Measurements from ENCODE around the gene TEX2. TPM values are rescaled to one million over a fixed set of nuclear protein-coding genes. Genes with fewer than 3 reads are reported as not detected.

TEX2 gene
- total and polyA plus RNA-seq, 2 of the 13 experiments (the other 11 are each of a cell fraction or from before 2014, with no cell fraction given) = 21.4 to 37.7 TPM

DNA sequence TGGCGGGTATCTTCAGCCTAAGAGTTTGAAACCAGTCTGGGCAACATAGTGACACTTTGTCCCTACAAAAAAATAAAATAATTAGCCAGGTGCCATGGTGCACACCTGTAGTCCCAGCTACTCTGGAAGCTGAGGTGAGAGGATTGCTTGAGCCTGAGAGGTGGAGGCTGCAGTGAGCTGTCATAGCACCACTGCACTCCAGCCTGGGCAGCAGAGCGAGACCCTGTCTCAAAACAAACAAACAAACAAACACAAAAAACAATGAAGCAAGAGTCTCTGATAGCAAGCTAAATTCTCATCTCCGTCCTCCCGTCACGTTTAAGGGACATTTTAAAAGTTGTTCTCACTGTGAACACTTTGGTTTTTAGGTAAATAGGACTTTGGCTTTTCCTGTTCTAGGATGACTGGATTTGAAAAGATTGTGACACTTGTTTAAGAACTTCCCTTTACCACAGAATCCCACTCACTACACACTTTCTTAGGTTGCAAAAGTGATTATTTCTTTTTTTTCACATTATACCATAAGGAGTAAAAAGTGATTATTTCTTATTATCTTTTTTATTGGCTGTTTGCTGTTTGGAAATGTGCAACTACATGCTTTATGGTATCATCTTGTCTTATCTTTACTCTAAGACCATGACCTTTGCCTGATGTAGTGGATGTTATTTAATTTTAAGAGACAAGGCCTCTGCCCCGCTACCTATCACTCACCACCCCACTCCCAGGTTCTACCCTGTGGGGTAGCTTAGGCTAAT lies 128.7 kb downstream of the TEX2 start (continued):
- TF ChIP-seq, protein P1, sequence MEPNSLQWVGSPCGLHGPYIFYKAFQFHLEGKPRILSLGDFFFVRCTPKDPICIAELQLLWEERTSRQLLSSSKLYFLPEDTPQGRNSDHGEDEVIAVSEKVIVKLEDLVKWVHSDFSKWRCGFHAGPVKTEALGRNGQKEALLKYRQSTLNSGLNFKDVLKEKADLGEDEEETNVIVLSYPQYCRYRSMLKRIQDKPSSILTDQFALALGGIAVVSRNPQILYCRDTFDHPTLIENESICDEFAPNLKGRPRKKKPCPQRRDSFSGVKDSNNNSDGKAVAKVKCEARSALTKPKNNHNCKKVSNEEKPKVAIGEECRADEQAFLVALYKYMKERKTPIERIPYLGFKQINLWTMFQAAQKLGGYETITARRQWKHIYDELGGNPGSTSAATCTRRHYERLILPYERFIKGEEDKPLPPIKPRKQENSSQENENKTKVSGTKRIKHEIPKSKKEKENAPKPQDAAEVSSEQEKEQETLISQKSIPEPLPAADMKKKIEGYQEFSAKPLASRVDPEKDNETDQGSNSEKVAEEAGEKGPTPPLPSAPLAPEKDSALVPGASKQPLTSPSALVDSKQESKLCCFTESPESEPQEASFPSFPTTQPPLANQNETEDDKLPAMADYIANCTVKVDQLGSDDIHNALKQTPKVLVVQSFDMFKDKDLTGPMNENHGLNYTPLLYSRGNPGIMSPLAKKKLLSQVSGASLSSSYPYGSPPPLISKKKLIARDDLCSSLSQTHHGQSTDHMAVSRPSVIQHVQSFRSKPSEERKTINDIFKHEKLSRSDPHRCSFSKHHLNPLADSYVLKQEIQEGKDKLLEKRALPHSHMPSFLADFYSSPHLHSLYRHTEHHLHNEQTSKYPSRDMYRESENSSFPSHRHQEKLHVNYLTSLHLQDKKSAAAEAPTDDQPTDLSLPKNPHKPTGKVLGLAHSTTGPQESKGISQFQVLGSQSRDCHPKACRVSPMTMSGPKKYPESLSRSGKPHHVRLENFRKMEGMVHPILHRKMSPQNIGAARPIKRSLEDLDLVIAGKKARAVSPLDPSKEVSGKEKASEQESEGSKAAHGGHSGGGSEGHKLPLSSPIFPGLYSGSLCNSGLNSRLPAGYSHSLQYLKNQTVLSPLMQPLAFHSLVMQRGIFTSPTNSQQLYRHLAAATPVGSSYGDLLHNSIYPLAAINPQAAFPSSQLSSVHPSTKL (CRISPR knock-in tag; IDR thresholded peaks at IDR 0.05) = peak; percentile 77
- no peak for TF ChIP-seq ZC3H13 (CRISPR knock-in tag; IDR thresholded peaks at IDR 0.05)
- no peak for TF ChIP-seq ZFAT (CRISPR knock-in tag; conservative IDR thresholded peaks at IDR 0.05)
- TF ChIP-seq RARA (CRISPR knock-in tag; IDR thresholded peaks at IDR 0.05) = peak; percentile 26; the same call in 1 of the 2 replicates
- TF ChIP-seq, protein P2, sequence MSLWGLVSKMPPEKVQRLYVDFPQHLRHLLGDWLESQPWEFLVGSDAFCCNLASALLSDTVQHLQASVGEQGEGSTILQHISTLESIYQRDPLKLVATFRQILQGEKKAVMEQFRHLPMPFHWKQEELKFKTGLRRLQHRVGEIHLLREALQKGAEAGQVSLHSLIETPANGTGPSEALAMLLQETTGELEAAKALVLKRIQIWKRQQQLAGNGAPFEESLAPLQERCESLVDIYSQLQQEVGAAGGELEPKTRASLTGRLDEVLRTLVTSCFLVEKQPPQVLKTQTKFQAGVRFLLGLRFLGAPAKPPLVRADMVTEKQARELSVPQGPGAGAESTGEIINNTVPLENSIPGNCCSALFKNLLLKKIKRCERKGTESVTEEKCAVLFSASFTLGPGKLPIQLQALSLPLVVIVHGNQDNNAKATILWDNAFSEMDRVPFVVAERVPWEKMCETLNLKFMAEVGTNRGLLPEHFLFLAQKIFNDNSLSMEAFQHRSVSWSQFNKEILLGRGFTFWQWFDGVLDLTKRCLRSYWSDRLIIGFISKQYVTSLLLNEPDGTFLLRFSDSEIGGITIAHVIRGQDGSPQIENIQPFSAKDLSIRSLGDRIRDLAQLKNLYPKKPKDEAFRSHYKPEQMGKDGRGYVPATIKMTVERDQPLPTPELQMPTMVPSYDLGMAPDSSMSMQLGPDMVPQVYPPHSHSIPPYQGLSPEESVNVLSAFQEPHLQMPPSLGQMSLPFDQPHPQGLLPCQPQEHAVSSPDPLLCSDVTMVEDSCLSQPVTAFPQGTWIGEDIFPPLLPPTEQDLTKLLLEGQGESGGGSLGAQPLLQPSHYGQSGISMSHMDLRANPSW (CRISPR knock-in tag; IDR thresholded peaks at IDR 0.05; ENCODE audit: borderline replicate concordance) = peak; percentile 78; the same call in 1 of the 2 replicates
- peak; percentile 52; the same call in 1 of the 2 replicates for TF ChIP-seq FOXA1 (IDR thresholded peaks at IDR 0.05)
- peak; percentile 83 for TF ChIP-seq FOXA1 (CRISPR knock-in tag; IDR thresholded peaks at IDR 0.05)
- 0 out of 2 replicates have a peak, but pooled peaks have one; percentile 29 for TF ChIP-seq CCDC6 (CRISPR knock-in tag; IDR thresholded peaks at IDR 0.05)
- TF ChIP-seq RBM22 (optimal IDR thresholded peaks at IDR 0.05; ENCODE audit: low read length) = no peak
- no peak for TF ChIP-seq HDAC6 (IDR thresholded peaks at IDR 0.05; ENCODE audit: low read depth, low read length)
- peak; percentile 58; the same call in 1 of the 2 replicates for TF ChIP-seq HDAC1 (CRISPR knock-in tag; IDR thresholded peaks at IDR 0.05)

All from HepG2 (cell line).